H1 (cell line): ENCODE measurements around the gene MRPL32. TPM values are rescaled to one million over a fixed set of nuclear protein-coding genes. Genes with fewer than 3 reads are reported as not detected.

Source experiments
- CHD1 ChIP-seq: IDR thresholded peaks from 2 replicates; pipeline ENCODE4 v1.6.1; 2012; ENCODE audit warnings: low read depth, low read length, improper control_type of control experiment
- CHD7 ChIP-seq: fragments of 300-600 bp; sonication (generic); IDR thresholded peaks from 2 replicates; pipeline ENCODE4 v1.7.1; 2012; ENCODE audit warnings: low read length, moderate library complexity, mild to moderate bottlenecking, inconsistent platforms; ENCODE audit not compliant: insufficient replicate concordance
- GTF2F1 ChIP-seq: IDR thresholded peaks from 2 replicates; pipeline ENCODE4 v1.6.1; 2012; ENCODE audit warnings: low read depth, low read length, improper control_type of control experiment, borderline replicate concordance
- HDAC6 ChIP-seq: IDR thresholded peaks from one replicate; pipeline ENCODE4 v1.7.1; 2012; ENCODE audit warnings: low read depth, mild to moderate bottlenecking, inconsistent platforms, low read length, moderate library complexity
- POLR2A ChIP-seq, 2 experiments: IDR thresholded peaks; 1 replicate in 1 of 2; 2 replicates in 1 of 2; pipeline ENCODE4 v1.6.1; 2011; ENCODE audit warnings: low read depth in 2 of 2, low read length in 2 of 2, mild to moderate bottlenecking in 2 of 2; ENCODE audit errors: control extremely low read depth in 1 of 2
- RXRA ChIP-seq: IDR thresholded peaks from 2 replicates; pipeline ENCODE4 v1.6.1; 2011; ENCODE audit warnings: low read depth, mild to moderate bottlenecking, low read length, moderate library complexity; ENCODE audit not compliant: insufficient read depth
- SAP30 ChIP-seq: fragments of 300-600 bp; sonication (generic); IDR thresholded peaks from 2 replicates; pipeline ENCODE4 v1.7.1; 2012; ENCODE audit warnings: low read length, moderate library complexity, mild to moderate bottlenecking, inconsistent platforms; ENCODE audit not compliant: insufficient read depth, insufficient replicate concordance
- TBP ChIP-seq: IDR thresholded peaks from 2 replicates; pipeline ENCODE4 v1.6.1; 2011; ENCODE audit warnings: low read depth, low read length, improper control_type of control experiment
- TEAD4 ChIP-seq: IDR thresholded peaks from 2 replicates; pipeline ENCODE4 v1.6.1; 2012; ENCODE audit warnings: low read depth, low read length, inconsistent platforms, mixed read lengths
- polyA plus RNA-seq, 7 experiments: library from polyadenylated mRNA; depleted of rRNA in 3 of 7; stranded (reverse) in 5 of 7; unstranded in 2 of 7; fragments of >200 nt in 5 of 7; fragments of 200-250 nt in 2 of 7; gene quantifications; 1 replicate in 5 of 7; 2 replicates in 1 of 7; 4 replicates in 1 of 7; pipeline versions ENCODE4 v1.2.1 to v1.2.3, GENCODE V29; 2011 to 2013; ENCODE audit warnings: missing spikeins in 2 of 7, mixed read lengths in 2 of 7
- total RNA-seq: library from RNA; stranded (reverse); fragmentation: NEBNext Ultra II Directional; extraction: Animal tissue kit (Norgen Biotek cat#: 25700); gene quantifications from 2 replicates; pipeline ENCODE4 v1.2.1, GENCODE V29; 2021

MRPL32 gene
- total and polyA plus RNA-seq, 2 of the 8 experiments (the other 6 are each of a cell fraction or from before 2014, with no cell fraction given): 50.9 to 97.2 TPM

DNA sequence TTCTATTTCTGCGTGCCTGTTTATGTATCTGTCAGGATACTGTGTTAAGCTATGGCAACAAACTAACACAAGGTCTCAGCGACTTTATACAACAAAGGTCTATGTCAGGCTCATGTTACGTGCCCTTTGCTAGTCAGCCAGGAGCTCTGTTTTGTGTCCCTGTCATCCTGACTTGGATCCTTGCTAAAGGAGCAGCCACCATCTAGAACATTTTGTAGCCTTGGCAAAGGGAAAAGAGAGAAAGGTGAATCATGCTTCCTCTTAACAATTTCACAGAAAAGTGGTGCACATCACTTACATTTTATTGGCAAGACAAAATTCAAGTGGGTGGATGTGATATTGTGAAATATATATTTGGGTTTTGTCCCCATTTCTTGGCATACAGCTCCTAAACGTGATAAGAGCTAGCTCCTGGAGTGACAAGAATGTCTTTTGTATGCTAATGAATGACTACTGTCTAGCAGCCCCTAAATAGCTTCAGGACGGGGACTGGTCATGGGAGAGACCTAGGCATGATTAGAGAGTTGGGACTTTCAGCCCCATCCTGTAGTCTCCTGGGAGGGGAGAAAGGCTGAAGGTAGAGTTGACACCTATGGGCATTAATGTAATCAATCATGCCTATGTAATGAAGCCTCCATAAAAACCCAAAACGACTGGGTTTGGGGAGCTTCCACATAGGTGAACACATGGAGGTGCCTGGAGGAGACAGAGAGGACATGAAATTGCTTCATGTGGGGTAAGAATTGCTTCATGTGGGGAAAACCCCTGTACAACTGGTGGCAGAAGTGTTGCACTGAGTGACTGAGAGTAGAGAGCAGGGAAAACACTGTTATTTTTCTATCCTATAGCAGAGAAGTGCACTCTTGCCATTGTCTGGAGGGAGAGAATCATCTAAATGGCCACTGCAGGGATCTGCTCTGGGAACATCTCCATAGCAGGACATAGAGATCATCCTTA is 33.0 kb downstream of the MRPL32 start (continued):
- TF ChIP-seq CHD7 (no peak), SAP30 (no peak), TBP (no peak), HDAC6 (no peak), RXRA (no peak), TEAD4 (no peak), CHD1 (no peak), POLR2A (IDR thresholded peaks at IDR 0.05; ENCODE audit: control extremely low read depth in 1 of 2, low read depth in 2 of 2, low read length in 2 of 2) (no peak), GTF2F1 (no peak)
